GM18511 (cell line): Measurements from ENCODE around the gene CFAP97D2.
"Not testable (repeated sequence)": the region's sequence is repeated elsewhere in the genome, so short reads cannot be mapped to it uniquely, and the experiment has no call there.

ENCODE experiments used
- ATAC-seq: cut with Tn5 transposase; IDR thresholded peaks from one replicate; pipeline ENCODE4 v1.9.1; 2021; ENCODE audit warnings: mild to moderate bottlenecking, moderate library complexity; ENCODE audit not compliant: unreplicated experiment

Gene CFAP97D2

DNA sequence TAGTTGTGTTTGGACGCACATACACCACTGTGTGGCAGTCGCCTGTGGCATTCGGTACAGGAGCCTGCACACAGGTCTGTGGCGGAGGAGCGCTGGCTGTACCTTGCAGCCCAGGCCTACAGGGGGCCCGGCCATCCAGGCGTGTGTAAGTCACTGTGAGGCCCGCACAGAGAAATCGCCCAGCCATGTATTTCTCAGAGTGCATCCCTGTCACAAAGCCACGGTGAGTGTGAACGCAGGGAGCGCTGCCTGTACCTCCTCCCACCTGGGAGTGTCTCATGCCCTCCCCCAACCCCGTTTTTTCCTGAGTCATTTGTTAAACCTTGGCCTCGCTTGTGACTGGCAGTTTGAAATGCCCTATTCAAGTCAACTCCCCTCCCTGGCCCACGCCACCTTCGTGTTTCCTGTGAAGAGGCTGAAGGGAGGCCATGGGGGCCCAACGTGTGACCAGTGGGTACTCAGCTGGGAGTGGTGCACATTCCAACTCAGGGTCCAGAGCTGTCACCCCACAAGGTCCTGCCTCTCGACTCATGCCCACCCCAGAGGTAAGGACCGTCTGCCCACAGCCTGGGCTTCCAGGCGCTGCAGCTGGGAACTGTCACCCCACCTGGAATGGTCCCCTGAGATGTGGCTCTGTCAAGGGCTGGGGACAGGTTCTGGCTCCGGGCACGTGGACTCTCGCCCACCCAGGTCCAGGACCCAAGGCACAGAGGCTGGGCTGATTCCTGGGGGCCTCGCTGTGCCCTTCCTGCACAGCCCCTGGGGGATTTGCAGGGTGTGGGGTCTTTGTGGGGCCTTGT, 35.1 kb upstream of the CFAP97D2 start:
- ATAC-seq: no peak

DNA sequence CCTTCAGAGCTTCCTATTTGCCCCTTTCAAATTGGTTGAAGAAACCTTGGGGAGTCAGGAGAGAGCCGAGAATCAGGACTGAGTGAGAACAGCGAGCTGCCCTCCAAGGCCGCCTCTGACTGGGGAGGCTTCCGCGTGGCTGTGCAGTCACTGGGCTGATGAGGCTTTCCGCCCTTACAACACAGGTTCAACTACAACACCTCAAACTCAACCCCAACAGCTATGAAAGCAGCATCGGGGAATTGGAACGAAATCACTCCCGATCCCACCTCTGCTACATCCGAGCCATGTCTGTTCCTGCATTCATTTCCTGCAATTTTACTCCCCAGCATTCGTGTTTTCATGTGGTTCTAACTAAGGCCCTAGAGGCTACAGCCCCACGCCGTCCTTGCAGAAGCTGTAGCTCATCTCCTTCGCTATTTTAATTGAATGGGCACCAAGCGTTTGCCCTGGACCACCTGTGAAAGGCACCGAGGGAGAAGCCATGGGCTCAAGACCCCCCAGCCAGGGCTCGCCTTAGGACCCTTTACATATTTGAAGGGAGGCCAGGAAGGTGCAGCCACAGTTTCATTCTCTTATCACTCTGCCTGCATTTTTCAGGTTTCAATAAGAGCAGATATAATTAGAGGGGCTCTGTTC, 34.3 kb upstream of the CFAP97D2 start:
- ATAC-seq: no peak

DNA sequence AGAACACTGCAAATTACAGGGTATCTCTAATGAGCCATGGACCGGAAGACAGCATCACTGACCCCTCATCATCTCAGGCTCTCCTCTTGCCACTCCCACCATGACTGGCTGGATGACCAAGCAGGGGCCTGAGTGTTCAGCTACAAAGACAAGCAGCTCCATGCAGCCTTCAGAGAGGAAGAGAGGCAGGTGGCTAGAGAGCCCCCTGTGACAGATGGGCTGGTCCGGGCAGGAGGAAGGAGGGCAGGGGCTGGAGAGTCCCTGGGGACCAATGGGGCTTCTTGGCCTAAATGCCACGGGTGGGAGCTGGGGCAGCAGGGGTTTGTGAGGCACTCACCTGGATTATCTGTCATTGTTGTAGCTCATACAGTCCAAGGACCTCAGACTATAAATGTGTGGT, 33.8 kb upstream of the CFAP97D2 start:
- no peak for ATAC-seq

DNA sequence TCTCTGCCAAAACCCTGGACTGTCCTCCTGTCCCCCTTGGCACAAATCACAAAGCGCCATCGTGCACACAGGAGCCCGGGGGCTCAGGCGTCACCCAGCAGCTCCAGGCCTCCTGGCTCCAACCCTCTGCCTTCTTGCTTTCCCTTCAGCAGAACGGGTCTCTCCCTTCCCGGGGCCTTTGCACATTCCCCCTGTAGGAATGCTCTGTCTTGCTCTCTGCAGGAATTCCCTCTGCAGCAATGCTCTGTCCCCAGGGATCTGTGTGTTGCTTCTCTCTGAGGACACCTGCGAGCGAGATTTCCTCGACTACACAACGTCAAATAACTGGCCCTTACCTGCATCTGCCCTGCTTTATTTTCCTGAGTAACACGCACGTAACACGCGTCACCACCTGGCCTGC, 33.3 kb upstream of the CFAP97D2 start:
- ATAC-seq: no peak

DNA sequence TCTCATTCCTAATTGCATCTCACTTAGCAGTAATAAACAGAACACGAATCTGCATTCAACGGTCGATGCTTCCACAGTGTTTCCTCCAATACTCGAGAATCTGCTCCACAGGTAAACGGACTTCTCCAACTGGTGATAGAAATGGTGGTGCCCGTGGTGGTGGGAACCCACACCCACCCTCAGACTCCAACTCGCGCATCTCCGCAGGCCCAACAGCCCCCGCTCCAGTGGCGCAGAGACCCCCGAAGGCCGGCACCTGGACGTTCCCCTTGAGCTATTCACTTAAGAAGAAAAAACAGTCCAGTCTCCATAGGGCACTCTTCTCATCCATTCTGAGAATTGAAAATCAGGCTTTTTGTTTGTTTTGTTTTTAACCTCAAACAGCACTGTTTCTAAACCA, 32.9 kb upstream of the CFAP97D2 start:
- no peak for ATAC-seq

DNA sequence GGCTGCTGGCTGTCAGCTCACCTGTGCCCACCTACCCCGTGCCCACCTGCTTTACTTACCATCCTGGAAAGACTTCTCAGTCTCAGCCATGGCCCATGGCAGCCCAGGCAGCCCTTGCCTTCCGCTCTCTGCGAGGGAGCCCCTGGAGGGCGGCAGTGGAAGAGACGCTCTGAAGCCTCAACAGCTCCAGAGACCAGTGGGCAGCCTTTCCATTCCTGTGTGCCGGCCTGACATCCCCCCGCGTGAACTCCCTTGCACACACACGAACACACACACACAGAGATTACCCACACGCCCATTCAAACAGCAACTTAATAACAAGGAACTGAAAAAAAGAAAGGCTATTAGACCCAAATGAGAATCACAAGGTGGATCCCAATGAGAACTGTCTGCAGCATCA, 32.4 kb upstream of the CFAP97D2 start:
- ATAC-seq: no peak

DNA sequence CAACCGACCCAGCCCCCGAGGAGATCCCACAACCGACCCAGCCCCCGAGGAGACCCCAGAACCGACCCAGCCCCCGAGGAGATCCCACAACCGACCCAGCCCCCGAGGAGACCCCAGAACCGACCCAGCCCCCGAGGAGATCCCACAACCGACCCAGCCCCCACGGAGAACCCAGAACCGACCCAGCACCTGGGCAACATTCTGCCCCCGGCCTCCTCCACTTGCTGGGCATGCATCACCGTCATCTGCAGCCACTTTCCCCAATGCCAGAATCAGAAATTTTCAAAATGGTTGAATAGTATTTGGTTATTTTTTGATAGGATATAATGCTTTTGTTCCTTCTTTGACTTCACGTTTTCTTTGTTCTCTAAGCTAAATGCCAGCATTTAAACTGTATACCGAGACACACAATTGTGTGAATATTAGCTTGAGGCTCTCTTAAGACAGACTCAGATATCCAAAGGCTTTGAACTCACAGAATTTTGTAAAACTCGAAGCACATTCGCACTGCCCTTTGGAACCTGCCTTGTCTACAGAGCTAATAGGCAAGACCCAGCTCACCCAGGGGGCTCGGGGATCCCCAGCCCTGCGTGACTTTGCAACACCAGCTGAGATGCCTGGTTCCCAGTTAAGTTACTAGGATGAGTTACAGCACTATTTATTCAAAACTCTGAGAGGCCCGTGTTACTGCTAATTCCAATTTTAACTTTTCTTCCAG, 31.1 kb upstream of the CFAP97D2 start:
- peak; percentile 26 for ATAC-seq

DNA sequence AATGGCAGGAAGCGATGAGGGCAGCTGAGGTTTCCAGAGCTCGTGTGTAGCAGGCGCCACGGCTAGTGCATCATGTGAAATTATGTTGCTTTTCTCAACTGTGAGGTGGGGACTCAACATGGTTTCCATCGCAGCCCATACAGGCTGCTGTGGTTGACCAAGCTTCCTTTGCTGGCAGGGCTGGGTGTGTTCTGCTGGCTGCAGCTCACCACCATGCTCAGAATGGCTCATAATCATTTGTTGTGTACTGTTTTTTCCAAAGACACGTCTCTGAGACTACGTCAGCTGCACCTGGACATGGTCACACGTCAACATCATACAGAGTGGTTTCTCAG, 30.6 kb upstream of the CFAP97D2 start:
- ATAC-seq: peak; percentile 88

DNA sequence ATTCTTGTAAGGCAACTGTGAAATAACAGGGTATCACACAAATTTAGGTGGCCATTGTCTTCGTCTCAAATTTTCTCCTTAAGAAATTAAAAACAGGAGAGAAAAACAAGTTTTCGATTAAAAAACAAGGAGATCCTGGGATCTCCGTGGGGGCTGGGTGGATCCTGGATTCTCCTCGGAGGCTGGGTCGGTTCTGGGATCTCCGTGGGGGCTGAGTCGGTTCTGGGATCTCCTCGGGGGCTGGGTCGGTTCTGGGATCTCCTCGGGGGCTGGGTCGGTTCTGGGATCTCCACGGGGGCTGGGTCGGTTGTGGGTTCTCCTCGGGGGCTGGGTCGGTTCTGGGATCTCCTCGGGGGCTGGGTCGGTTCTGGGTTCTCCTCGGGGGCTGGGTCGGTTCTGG, 30.2 kb upstream of the CFAP97D2 start:
- ATAC-seq: not testable (repeated sequence)

DNA sequence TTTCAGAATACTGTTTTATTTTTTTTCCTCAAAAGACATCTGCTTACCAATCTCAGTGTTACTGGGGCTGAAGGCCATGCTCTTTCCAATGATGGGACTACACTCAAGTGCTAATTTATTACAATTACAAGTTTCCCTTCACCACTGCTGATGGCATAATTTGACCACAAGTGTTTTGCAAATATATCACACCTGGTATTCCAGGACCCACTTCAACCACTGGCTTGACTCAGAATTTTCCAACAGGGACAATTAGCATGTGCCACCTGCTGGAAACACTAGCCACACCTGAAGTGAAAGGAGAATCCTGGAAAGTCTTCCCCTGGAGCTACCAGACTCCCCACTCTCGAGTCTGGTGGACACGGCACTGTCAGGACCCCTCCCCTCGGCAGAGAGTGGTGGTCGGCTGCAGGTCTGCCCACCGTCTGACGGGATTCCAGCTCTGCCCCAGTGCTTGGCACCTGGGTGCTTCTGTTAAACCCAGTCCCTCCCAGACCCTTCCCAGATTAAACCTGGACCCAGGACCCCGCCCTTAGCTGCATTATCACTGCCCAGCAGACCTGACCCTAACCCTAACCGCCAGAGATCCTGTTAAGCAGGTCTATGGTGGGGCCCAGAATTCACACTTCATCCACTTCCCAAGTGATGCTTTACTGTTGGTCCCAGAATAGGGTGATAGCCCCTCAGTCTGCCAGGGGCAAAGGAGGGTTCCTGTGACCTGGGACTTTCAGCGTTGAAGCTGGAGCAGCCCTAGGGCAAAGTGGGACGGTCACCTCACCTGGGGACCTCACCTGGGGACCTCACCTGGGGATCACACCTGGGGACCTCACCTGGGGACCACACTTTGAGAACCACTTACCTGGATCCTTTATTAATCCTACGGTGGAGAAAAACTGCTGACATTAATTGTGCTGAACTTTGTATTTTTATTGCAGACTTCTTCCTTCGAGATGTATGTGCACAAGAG, 29.0 kb upstream of the CFAP97D2 start:
- no peak for ATAC-seq

DNA sequence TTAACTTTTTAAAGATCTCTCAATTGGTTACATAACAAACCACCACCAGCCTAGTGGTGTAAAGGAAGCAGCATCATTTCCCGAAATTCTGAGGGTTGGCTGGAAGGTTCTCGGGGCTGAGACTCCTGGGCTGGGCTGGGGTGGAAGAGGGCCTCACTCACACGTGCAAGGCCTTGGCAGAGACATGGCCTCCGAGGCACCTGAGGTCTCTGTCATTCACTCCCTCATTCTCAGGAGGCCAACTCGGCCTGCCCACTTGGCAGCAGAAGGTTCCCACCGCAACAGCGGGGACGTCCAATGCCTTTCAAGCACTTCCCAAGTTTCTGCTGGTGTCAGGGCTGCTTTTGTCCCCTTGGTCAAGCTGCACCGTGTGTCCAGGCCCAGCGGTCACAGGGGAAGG, 28.0 kb upstream of the CFAP97D2 start:
- ATAC-seq: no peak

DNA sequence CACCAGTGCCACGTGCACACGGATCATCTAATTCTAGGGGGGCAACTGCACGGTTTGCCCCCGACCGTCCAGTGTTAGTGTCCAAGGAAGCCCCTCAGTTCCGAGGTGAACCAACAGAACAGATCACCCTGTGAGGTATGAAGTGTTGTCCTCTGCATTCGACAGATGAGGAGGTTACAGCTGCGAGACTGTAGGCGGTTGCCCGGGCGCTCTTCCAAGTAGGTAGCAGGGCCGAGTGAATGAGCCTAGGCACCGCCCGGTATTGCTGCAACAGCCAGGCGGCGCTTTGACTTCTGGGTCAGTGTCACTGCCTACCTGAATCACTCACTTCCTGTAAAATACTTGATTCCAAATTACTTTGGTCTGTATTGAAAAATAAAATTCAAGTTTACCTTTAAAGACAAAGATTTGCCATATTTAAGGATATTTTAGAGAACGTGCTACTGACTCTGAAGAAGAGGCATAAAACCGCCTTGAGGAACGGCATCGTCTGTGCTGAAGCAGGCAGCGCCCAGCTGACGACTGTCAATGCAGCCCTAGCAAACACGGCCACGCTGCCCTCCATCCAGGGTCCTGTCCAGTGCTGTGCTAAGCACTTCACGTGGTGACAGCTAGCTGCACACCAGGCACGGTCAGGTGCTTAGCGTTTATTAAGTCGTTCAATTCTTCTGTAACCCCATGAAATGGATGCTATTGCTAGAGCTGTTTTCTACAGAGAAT, 27.3 kb upstream of the CFAP97D2 start:
- no peak for ATAC-seq

DNA sequence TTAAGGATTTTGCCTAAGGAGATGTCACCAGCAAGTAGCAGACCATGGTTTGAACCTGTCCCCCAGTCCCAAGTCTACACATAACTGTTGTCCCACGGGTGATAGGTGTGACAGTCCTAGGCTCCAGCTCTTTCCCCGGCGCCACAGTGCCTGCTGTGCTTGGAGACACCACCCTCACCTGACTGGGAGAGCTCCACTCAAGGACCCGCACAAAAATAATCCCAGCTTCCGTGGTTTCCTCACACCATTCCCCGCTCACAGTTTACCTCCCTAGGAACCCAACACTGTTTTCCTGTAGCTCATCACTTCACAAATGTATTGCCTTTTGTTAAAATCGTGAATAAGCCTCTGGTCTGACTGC, 26.8 kb upstream of the CFAP97D2 start:
- no peak for ATAC-seq

DNA sequence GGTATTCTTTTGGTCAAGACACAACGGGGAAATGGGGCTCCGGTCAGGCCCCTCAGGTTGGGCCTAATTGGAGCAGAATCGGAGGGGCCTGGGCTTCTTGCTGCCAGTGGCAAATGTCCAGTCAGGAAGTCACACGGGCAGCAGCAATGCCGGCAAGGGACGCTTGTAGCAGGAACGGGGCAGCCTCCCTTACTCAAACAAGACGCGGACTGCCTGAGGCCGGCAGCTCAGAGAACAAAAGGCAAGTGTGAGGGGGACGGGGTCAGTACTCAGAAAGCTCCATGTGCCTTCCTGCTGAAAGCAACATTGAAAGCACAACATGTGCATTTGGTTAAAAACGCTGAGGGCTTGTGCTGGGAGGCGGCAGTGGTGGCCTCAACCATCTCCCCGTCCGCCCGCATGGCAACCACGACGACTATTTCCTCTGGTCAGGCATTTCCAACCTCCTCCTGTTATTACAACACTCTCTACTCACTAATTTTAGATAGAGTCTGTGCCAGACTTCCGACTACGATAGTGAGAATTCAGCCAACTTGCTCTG, 26.2 kb upstream of the CFAP97D2 start:
- no peak for ATAC-seq

DNA sequence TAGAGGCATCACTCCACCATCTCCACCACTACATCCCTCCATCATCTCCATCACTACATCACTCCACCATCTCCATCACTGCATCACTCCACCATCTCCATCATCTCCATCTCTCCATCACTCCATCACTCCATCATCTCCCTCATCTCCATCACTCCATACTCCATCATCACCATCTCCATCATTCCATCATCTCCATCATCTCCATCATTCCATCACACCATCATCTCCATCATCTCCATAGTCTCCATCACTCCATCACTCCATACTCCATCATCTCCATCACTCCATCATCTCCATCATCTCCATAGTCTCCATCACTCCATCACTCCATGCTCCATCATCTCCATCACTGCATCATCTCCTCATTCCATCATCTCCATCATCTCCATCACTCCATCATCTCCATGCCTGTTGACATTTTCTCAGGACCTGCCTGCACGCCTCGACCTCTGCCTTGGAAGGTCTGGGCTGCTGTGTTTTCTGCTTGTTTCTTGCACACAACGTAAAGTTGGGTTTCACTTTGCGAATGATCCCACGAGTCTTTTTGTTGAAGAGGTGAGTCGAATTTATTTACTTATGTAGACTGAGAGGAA, 25.5 kb upstream of the CFAP97D2 start:
- no peak for ATAC-seq

DNA sequence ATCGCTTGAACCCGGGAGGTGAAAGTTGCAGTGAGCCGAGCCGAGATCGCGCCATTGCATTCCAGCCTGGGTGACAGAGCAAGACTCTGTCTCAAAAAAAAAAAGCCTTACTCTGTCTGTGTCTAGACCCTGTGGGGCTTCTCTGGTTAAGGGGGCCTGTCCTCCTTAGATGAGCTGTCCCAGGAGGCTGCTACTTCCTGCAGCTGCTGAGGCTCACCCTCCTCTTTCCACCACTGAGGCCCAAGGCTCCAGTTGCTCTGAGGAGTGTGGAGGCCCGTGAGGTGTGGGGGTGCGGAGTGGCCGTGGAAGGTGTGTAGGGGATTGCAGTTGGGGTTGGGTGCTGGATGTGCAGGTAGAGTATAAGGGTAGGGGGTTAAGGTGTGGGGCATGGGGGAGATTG, 24.6 kb upstream of the CFAP97D2 start:
- ATAC-seq: no peak

DNA sequence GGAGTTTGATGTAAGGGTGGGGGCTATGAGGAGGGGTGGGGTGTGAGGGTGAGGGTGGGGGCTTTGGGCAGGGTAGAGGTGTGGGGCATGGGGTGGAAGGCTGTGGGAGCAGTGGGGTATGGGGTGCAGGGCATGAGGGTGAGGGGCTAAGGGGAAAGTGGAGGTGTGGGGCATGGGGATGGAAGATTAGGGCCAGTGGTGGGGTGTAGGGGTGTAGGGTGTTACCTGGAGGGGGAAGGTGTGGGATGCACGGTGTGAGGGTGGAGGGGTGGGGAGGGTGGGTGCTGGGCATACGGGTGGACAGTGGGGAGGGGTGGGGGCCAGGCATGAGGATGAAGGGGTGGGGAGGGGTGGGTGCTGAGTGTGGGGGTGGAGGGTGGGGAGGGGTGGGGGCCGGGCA, 23.7 kb upstream of the CFAP97D2 start:
- ATAC-seq: no peak

DNA sequence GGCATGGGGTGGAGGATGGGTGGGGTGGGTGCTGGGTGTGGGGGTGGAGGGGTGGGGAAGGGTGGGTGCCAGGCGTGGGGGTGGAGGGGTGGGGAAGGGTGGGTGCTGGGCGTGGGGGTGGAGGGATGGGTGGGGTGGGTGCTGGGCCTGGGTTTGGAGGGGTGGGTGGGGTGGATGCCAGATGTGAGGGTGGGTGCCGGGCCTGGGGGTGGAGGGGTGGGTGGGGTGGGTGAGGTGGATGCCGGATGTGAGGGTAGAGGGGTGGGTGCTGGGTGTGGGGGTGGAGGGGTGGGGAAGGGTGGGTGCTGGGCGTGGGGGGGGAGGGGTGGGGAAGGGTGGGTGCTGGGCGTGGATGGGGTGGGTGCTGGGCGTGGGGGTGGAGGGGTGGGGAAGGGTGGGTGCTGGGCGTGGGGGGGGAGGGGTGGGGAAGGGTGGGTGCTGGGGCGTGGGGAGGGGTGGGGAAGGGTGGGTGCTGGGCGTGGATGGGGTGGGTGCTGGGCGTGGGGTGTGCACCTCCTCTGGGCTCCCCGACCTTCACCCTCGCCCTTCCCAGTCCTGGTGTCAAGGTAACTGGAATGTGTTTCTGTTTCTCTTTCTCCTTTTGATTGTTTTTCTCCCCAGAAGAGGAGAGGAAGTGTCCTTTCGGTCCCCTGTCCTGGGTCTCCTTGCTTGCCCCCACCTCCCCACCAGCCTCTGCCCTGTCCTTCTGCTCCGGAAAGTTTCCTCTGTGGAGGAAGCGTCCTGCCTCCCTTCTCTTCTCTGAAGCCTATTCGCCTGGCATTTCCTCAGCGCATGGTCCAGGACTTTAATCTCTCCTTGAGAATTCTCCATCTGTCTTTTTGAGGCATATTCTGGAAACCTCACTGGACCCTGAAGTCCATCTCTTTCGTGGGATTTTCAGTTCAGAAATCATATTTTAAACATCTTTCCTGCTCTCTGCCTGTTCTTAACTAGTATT, 22.9 kb upstream of the CFAP97D2 start:
- no peak for ATAC-seq
